GM19452 (cell line): ENCODE measurements around the gene REEP3.

Source experiments
- ATAC-seq: cut with Tn5 transposase; IDR thresholded peaks from one replicate; pipeline ENCODE4 v1.9.1; 2021; ENCODE audit not compliant: unreplicated experiment

REEP3 gene

DNA sequence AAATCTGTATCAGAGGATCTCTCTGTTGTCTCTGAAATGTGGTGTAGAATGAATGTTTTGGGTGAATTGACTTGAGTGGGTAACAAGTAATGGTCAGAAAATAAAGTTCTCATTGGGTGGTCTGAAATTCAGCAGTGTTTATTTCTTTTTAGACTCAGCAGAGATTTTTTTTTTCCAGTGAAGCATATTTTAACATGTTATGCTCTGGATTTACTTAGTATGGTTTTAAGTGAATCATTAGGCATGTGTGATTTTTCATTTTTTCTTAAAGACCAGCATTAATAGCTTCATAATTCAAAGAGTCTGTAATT lies 63.5 kb downstream of the REEP3 start:
- no peak for ATAC-seq

DNA sequence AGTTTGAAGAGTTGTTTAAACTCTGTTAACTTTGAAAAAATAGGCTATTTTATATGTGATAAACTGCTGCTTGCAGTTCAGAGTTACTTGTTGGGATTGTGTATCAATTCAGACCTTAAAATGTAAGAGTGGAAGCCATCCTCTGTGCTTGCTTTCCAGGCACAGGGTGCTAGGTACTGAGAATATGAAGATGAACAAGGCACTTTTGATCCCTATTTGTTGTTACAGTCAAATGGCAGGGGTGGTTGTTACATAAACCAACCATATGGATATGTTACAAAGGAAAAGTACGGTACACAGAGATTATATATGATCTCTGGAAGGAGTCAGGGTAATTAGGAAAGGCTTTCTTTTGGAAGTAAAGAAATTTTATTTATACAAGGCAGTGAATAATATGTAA lies 63.8 kb downstream of the REEP3 start:
- no peak for ATAC-seq

DNA sequence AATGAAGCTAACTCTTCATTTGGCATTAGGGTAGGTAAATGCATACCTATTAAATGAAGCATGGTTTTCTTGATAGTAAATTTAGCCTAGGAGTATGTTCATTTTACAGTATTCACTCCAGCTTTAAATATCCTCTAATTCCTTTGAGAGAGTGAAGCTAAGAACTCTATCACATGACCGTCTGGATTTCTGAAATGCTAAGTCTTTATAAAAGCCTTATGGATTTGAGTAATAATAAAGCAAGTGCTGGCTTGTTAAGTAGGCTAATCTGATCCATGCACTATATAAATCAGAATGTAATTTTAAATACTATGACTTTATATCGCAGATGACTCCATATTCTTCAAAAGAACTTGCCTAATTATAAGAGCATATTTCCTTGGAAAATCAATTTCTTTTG lies 64.8 kb downstream of the REEP3 start:
- ATAC-seq, result no peak

DNA sequence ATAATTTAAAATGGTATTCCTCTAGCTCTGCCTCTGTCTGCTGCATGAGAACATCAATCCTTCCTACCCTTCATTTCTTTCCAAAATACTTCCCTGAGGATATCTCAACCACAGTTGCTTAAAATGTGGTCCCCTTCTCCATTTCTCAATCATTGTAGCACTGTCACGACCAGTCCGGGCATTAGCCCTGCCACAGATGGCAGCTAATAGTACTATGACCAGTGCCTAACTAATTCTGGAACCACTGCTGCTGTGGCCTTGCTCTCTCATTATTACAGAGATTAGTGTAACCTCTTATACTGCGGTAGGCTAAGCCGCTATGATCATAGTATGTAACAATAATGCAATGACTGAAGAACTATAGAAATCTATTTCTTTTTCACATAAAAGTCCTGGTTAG lies 66.0 kb downstream of the REEP3 start:
- no peak for ATAC-seq

DNA sequence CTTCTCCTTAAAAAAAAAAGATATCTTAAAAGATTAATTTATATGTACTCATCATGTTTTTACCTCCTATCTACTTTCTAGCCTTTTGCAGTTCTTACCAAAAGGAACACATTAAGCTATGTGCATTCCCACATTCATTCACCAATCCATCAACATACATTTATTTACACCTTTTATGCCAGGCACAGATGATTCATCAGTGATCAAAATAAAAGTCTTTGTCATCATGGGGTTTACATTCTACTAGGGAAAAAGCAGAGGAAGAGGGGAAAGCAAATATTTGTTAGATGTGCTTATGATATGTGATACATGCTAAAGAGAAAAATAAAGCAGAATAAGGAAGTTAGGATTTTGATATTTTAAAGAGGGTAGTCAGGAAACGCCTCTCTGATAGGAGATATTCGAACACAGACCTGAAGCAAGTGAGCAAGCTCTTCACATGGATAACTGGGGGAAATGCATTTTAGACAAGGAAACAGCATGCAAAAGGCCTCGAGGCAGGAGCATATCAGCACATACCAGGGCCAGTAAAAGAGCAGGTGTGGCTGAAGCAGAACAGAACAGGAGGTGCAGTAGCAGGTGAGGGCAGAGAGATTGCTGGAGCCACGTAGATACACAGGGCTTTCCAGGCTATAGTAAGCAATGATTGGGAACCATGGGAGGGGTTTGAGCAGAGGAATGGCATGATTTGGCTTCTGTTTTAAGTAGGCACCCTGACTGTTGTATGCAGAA lies 67.4 kb downstream of the REEP3 start:
- ATAC-seq, result no peak

DNA sequence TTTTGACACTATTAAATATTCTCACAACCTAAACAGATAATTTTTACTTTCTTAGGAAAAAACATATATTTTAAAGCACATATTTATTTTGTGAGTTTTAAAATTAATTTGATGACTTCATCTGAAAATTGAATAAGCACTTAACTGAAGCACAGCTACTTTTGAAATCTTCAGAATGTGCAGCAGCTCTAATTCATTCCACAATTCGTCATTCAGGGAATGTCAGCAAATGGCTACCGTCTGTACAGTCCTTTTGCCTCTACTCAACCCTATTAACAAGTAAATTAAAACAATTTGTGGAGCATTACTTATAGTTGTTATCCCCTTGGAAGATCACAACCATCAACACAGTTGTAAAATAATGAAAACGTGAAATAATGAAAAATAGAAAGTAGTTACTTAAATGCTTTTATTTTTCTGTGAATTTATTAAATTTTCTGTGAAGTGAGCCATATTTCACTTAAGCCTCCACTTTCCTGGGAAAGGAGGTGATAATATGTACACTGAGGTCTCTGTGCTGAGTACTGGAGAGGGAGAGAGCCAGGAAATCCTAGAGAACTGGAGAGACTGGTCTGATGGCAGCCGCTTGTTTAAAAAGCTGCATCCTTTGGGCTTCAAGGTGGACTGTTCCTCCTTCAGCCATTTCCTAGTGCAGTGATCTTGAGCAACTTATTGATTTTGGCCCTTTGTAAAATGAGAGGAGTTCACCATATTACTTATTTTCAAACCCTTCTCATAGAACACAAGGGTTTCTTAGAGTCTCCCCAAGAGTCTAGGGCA lies 70.6 kb downstream of the REEP3 start:
- ATAC-seq, result no peak

DNA sequence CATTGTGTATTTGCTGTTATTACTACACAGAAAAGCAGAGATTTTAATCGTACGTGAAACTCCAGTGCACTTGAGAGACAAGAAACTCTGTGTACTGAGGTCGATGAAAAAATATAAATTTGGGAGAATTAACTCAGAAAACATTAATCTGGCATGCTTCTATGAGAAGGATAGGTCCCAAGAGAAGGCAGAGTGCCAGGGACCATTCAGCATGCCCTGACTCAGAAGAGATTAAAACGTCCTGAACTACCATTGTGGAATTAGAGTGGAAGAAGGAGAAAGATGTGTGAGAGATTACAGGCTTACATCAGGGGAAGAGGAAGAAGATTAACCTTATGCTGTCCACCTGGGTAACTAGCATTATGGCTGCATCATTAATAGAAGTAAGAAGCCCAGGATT lies 72.4 kb downstream of the REEP3 start:
- no peak for ATAC-seq

DNA sequence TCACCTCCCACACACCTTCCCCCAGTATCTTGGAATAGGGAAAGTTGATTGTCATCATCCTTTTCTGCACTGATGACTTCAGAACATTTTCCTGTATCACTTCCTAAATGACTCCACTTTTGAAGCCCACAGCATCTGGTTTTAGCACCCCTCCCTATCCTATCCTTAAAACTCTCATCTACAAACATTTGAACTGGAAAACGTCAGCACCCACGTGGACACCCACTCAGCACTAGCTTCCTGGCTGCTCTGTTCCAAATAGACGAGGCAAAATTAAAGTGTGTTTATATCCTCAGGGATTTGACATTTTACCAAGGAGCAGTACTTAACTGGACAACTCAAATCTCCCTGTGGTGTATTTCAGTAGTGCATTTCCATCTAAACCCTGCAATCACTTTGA lies 73.9 kb downstream of the REEP3 start:
- ATAC-seq, result no peak

DNA sequence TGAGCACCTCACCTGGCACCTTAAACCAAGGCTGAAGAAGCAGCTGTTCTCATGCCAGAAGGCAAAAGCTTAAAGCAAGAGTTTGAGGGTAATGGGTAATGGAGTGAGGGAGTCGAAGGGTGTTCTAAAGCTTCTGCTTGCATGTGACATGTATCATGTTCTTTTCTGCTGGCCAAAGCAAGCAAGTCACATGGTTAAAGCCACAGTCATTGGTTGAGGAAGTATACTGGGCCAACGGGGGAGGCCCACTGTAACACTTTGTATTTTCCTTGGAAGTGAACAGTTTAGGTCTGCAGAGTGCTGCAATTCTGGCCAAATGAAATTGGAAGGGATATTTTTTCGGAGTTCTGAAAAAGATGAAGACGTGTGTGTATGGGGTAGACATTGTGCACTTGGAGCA lies 75.7 kb downstream of the REEP3 start:
- no peak for ATAC-seq

DNA sequence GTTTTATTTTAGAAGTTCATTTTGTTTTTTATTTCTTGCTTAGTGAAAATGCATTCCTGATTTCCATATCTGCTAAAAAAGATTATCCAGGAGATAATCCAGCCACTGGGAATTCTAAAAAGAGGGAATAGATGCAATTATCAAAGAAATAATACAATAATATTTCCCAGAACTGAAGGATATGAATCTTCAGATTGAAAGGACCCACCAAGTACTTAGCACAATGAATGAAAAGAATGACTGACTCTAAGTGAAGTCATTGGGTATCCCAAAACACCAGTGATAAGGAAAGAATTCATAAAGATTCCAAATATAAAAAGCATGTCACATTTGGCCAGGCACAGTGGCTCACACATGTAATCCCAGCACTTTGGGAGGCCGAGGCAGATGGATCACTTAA lies 79.3 kb downstream of the REEP3 start:
- ATAC-seq, result no peak

DNA sequence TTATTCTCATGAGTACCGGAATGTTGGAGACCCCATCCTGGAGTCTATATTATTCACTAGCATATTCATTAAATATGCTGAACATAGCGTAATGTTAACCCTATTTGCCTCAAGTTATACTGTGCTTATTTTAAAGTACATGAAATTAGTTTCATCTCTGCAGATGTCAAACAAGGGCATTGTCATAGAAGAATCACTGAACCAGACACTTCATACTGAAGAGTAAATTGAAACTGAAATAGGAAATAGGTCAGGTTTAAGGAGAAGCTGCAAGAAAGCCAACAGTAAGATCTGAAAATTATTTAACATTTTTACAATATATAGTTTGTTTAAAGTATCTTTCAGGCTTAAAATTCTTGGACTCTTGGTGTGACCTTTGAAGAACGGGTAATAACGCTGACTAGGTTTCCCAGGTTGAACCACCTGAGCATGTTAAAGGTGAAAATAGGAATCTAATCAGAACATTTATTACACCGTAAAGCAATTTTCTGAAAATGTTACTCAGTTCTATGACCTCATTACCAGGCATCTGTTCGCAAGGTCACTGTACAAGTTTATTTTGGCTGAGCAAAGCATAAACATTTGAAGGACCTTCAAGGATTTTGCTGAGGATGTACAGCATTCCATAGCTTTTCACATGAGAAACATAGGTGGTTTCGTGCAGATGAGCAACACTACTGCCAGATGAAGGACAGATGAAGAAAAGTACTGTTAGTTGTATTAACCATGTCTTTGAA lies 82.7 kb downstream of the REEP3 start:
- peak; percentile 76 for ATAC-seq

DNA sequence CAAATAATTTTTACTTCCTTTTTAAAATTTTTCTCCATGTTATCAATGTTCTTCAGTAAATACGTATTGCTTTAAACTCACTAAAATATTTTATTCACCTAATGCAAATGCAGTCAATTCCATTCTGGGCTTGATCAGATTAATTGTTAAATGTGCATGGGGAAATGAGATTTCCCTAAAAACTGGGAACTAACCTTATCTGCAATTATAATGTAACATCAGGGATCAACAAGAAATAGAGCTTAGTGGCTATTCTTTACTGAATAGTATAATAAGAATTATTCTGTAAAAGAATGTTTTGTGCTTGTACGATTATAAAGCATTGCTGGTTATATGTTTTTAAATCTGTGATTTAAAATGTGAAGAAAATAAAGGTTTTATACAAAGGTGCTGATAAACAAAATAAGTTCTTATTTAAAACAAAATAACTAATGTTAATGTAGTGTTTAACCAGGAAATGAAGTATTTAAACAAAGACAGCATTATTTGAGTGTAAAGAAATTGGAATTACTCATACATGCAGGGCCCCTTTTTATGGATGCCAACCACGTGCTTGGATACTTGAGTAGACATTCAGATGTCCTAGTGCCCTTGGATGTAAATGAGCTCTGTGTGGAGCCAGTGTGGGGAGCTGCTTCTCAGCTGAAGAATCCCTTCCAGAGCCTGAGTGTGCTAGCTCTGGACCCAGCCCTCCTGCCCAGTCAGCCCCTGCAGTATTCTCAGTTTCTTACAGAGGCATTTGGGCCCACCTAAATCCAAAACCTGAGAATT lies 84.2 kb downstream of the REEP3 start:
- no peak for ATAC-seq

DNA sequence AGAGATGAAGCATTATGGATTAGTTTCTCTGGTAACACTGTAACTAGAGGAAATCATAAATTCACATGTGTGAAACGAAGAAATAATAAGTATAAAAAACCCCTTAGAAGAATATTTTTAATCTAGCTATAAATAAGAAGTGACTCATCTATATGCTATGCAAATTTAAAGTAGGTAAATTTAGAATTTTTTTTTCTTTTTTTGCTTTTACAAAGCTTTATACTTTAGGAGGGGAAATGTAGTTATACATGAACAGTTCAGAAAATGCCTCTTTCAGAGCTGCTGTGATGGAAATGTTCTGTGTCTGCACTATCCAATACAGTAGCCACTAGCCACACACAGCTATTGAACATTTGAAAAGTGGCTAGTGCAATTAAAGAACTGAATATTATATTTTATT lies 87.3 kb downstream of the REEP3 start:
- ATAC-seq, result no peak

DNA sequence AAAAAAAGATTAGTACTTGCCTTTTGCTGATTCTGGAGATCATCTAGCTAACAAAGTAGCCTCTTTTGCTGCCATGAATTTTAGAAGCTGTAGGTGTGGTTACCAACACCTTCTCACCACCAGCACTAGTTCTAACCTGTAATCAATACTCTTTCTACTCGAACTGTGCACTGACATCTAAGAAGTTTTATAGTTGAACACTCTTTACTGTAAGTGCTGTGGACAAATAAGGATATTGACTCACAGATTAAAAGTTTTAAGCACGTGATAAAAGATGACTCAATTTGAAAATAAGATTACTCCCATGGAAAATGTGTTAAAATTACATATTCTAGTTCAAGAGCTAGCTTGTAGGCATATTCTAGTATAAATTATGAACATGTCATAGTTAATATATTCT lies 89.9 kb downstream of the REEP3 start:
- ATAC-seq, result no peak

DNA sequence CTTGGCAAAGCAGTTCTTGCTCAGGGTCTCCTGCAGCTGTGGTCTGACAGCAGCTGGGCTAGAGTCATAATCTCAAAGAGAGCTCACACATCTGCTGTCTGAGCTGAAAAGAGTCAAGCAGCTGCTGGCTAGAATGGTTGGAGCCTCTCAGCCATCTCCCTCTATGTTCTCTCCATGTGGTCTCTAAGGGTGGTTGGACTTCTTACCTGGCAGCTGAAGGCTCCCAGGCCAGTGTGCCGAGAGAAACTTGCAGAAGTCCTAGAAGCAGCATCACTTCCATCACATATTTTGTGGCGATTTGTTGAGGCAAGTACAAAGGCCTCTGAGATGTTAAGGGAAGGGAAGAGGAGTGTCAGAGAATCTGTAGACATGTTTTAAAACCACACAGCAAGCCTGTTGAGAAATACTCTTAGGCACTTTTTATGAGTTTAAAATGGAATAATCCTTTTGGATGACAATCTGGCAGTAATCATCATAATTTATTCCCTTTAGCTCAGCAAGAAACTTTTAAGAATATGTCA lies 93.2 kb downstream of the REEP3 start:
- no peak for ATAC-seq

DNA sequence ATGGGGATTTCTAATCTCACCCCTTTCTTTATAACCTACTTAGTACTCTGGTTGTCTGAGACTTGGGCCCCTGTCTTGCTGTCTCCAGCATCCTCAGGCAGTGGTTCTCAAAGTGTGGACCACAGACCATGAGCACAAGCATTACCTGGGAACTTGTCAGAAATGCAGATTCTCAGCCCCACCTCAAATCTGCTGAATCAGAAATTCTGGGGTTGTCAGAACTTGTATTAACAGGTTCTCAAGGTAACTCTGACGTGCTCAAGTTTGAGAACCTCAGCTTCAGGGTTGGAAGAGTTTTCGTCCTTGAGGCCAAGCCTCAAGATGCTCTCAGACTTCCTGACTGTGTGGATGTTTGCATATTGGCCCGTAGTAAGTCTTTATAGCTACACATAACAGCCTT lies 97.4 kb downstream of the REEP3 start:
- ATAC-seq, result no peak

DNA sequence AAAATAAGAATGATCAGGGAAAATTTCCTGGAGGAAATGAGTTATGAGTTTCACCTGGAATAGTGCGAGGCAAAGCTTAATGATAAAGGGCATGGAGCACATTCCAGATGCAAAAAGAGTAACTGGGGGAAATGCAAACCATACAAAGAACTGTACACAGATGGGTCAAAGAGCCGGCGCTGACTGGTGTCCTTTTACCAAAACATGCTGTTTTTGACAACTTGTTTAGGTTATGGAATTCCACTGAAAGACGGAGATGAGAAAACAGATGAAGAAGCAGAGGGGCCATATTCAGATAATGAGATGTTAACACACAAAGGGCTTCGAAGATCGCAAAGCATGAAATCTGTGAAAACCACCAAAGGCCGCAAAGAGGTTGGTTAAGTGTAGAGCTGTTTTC lies 98.2 kb downstream of the REEP3 start:
- no peak for ATAC-seq

DNA sequence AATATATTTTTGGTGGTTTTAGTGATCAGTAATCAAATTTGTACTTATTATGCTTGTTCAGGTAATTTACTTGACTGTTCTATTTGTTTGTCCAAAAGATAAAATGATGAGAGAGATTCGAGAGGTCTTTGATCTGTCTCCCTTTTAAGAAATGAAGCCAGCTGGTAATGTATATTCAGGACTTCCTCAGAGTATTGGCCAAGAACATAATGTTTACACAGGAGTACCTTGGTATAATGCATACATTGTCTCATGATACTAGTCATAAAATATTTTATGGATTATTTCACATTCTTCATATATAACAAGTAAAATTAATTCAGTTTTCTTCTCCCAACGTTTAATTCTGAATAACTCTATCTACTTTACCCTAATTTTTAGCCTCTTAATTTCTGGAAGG lies 100.9 kb downstream of the REEP3 start:
- no peak for ATAC-seq

DNA sequence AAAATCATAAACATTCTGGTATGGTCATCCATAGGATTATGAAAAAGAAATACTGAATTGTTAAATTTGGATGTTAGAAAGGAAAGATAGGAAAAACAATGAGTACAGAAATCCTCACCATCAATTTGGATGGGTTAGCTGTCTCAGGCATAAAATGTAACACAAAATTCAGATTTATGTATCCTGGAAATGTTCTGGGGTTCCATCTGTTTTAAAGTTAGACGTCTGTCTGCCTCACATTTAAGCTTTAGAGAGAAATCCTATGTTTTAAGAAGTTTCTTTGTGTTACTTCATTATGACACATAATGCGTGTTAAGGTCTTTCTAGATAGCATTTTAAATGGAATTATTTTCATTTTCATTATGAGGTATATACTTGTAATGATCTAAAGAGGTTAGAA lies 103.5 kb downstream of the REEP3 start:
- ATAC-seq, result no peak

DNA sequence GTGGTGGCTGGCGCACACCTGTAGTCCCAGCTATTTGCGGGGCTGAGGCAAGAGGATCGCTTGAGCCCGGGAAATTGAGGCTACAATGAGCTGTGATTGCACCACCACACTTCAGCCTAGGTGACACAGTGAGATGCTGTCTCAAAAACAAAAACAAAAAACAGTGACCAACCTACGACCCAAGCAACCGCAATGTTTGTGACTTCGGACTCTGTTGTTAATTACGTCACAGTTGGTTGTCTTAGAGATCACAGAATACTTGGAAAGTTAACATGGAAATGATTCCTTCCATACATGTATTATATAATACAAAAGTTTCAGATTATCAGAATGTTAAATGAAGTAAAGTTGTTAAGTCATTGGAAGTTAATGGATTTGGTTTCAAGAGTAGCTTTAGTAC lies 106.2 kb downstream of the REEP3 start:
- no peak for ATAC-seq

DNA sequence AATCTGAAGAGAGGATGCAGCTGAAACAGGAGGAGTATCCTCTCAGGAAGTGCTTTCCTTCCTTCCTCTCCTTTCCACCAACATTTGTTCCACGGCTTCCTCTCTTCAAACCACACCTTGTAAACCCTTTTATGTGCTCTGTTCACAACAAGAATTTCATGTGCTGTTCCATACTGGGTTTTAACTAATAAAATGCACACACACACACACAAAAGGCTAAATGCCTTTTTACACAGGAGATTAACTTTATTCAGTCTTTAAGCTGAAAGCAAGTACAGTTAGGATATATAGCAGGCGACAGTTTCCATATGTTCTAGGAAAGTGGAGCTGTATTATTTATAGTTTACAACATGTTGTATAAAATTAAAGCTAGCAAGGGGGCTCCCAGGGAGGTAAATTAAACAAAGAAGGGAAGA lies 106.7 kb downstream of the REEP3 start:
- no peak for ATAC-seq
